Measurements from ENCODE around the gene DAZAP1. TPM values are rescaled to one million over a fixed set of nuclear protein-coding genes. Genes with fewer than 3 reads are reported as not detected.

Gene DAZAP1
- polyA plus RNA-seq, 1 of the 3 experiments (the other 2 are of a cell fraction): 54.3 TPM

GRCh38 chr19:1471010-1471514 is 63.7 kb downstream of the DAZAP1 start:
- Histone ChIP-seq H3K27me3 (ENCODE audit: insufficient read depth) (no peaks in the 10 kb centered on the region), H3K9me2 (no peaks in the 10 kb centered on the region), H2AFZ (ENCODE audit: low read depth) (no peak overlapping the region), H3K4me3 (ENCODE audit: low read depth in 2 of 2, low read length in 1 of 2) (no peak overlapping the region; a peak in 1 of 4 replicates), H4K20me1 (ENCODE audit: insufficient read depth) (peaks cover 33% of the 10 kb centered on the region), H3K4me2 (no peak overlapping the region), H3K36me3 (replicated peaks in 1 of 2; ENCODE audit: control insufficient read depth in 1 of 2, insufficient read depth in 2 of 2, low read length in 1 of 2) (peaks cover 0 to 31% of the 10 kb centered on the region in 2 experiments), H3K9ac (no peak overlapping the region), H3K4me1 (ENCODE audit: control insufficient read depth in 1 of 2, insufficient read depth in 2 of 2, low read depth in 1 of 2, low read length in 1 of 2) (peaks cover 0 to 14% of the 10 kb centered on the region in 2 experiments; a peak in 1 of 4 replicates), H3F3A (replicated peaks; ENCODE audit: insufficient read depth) (no peaks in the 10 kb centered on the region), H3K9me3 (no peaks in the 10 kb centered on the region), H3K27ac (ENCODE audit: low read depth in 2 of 2, low read length in 1 of 2) (no peak overlapping the region; a peak in 1 of 4 replicates), H3K79me2 (ENCODE audit: insufficient read depth) (peaks cover 22% of the 10 kb centered on the region)
- no peak for TF ChIP-seq USF2 (IDR thresholded peaks at IDR 0.05; ENCODE audit: borderline replicate concordance, low read depth, low read length)
- TF ChIP-seq EZH2phosphoT487 (IDR thresholded peaks at IDR 0.05; ENCODE audit: borderline replicate concordance, low read depth): no peak
- no peak for TF ChIP-seq EP300 (IDR thresholded peaks at IDR 0.05; ENCODE audit: borderline replicate concordance in 1 of 2, low read depth in 1 of 2, low read length in 1 of 2)
- TF ChIP-seq RXRA (IDR thresholded peaks at IDR 0.05; ENCODE audit: borderline replicate concordance, low read depth): no peak
- TF ChIP-seq IRF3 (IDR thresholded peaks at IDR 0.05; ENCODE audit: low read depth, low read length): no peak
- TF ChIP-seq USF1 (IDR thresholded peaks at IDR 0.05; ENCODE audit: borderline replicate concordance, low read depth): no peak
- TF ChIP-seq FOXJ3 (CRISPR knock-in tag; IDR thresholded peaks at IDR 0.05): no peak
- no peak for TF ChIP-seq GABPA (IDR thresholded peaks at IDR 0.05; ENCODE audit: low read depth)
- TF ChIP-seq CHD2 (IDR thresholded peaks at IDR 0.05; ENCODE audit: low read length, partially characterized antibody): no peak
- TF ChIP-seq MAX (IDR thresholded peaks at IDR 0.05; ENCODE audit: low read depth): no peak
- no peak for TF ChIP-seq MXI1 (IDR thresholded peaks at IDR 0.05; ENCODE audit: low read depth, low read length)
- no peak for TF ChIP-seq SIN3A (IDR thresholded peaks at IDR 0.05; ENCODE audit: borderline replicate concordance, low read depth, low read length)
- TF ChIP-seq GATA2 (CRISPR knock-in tag; IDR thresholded peaks at IDR 0.05): no peak
- no peak for TF ChIP-seq RCOR1 (IDR thresholded peaks at IDR 0.05; ENCODE audit: low read length)
- no peak for TF ChIP-seq YY1 (IDR thresholded peaks at IDR 0.05; ENCODE audit: low read depth)
- ChIA-PET CTCF (interaction anchor here (0.8 to 3.5 kb wide), 4 partner anchors 14 to 192 kb away, joined by 3 to 21 read pairs (median 4); no protein-coding TSS in a partner anchor), POLR2A (interaction anchor here (0.7 to 1.9 kb wide), 4 partner anchors 15 to 194 kb away, joined by 3 to 5 read pairs (median 4); partner anchors contain the start of gene REEP6)
- DNase-seq: no peak
- 98% methylated on average over 11 of the region's 28 CpGs for WGBS (ENCODE audit: low lambda C conversion rate)

Measured in SK-N-SH (cell line).